Mammary epithelial cell (primary cell): ENCODE data around the gene MAP6.

Experiments used
- CTCF ChIP-seq, 2 donors: IDR thresholded peaks in 1 of 2; conservative IDR thresholded peaks in 1 of 2; 2 replicates each; pipeline ENCODE4 v1.5.1; 2011 to 2012; ENCODE audit warnings: inconsistent platforms in 2 of 2, low read length in 2 of 2, mild to moderate bottlenecking in 2 of 2, control low read depth in 1 of 2, low read depth in 1 of 2; ENCODE audit not compliant: insufficient read depth in 1 of 2; ENCODE audit errors: extremely low read depth in 1 of 2
- EZH2 ChIP-seq: IDR thresholded peaks from 2 replicates; pipeline ENCODE4 v1.6.1; 2012; ENCODE audit warnings: low read length, inconsistent platforms, borderline replicate concordance

- TF ChIP-seq CTCF (conservative IDR thresholded peaks at IDR 0.05 in 1 of 2, IDR thresholded peaks at IDR 0.05 in 1 of 2; ENCODE audit: extremely low read depth in 1 of 2, insufficient read depth in 1 of 2, low read depth in 1 of 2, low read length in 2 of 2) (no peak), EZH2 (no peak)
Observed at GRCh38 chr11:75562048-75562835, 106.6 kb downstream of the MAP6 start, which contains the start of gene SERPINH1.
